ENCODE measurements around the gene ENO3. TPM values are rescaled to one million over a fixed set of nuclear protein-coding genes. Genes with fewer than 3 reads are reported as not detected.

Gene ENO3
- total RNA-seq, 1 donor from 2014 or later: 4,089 TPM

DNA sequence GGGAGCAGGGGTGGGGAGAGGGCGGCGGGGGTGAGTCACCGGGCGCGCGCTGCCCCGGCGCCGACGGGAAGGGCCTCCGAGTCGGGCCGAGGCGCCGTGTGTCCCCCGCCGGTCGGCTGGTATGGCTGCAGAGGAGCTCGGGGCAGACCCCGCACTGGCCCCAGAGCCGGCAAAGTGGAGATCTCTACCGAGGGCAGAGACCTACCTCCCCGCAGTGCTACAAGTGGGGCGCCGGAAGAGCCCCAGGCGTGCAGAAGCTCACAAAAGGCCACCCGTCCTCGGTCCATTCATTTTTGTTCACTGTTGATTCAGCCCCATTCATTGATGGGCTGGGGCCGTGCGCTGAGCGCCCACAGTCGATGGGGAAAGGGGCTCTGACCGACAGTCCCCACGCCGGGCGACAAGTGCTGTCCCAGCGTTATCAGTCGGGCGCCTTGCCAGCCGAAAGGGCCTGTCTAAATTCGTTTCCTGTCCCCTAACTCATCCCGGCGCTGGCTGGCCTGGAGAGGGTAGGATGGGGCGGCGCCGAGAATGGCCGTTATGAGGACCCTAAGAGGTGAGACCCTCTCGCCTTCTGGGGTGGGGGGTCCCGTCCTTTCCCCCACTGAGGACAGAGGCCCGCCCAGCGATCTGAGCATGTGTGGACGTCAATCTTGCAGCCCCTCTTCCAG lies 709 bp upstream of the ENO3 start:
- DNase-seq: peak; percentile 75

DNA sequence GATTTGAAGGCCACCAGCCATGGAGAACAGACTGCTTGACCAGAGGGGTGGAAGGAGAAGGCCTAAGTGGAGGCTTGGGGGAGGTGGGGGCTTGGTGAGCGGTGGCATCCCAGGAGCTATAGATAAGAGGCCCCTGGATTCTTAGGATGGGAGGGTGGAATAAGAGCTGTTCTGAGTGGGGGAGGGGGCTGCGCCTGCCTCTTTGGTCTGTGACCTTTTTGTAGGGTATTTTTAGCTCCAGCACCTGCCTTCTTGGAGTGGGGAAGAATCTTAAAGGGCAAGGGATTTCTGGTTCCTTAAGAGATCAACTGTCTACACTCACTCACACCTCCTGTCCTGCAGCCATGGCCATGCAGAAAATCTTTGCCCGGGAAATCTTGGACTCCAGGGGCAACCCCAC lies 567 bp downstream of the ENO3 start:
- DNase-seq: peak; percentile 78

- DNase-seq: peak; percentile 85
Measured at GRCh38 chr17:4953451-4953961, 2.6 kb downstream of the ENO3 start.

GRCh38 chr17:4955091-4955490 lies 4.2 kb downstream of the ENO3 start:
- no peak for DNase-seq

GRCh38 chr17:4956493-4957061 lies 5.7 kb downstream of the ENO3 start:
- DNase-seq: no peak

GRCh38 chr17:4958102-4958501 lies 7.2 kb downstream of the ENO3 start:
- DNase-seq: no peak

- DNase-seq: no peak
Measured at GRCh38 chr17:4959261-4959965, 8.5 kb downstream of the ENO3 start.

- DNase-seq: no peak
Measured at GRCh38 chr17:4960279-4960922, 9.5 kb downstream of the ENO3 start.

DNA sequence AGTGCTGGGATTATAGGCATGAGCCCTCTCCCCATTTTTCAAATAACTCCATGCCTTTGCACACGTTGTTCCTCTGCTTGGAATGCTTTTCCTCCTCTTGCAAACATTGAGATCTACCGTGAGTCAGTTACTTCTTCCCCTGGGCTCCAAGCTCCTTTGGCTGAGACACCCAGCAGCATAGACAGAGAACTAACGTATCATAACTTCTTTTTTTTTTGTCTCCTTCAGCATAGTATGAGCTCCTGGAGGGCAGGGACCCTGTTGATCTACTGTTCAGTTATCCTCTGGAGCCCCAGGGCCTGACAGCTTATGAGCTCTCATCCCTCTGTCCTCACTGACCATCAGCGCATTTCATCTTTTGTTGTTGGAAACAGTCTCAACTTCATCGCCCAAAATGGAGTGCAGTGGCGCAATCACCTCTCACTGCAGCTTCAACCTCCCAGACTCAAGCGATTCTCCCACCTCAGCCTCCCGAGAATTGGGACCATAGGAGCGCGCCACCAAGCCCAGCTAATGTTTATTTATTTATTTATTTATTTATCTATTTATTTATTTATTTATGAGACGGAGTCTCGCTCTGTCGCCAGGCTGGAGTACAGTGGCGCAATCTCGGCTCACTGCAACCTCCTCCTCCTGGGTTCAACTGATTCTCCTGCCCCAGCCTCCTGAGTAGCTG lies 14.5 kb downstream of the ENO3 start:
- DNase-seq: no peak

DNA sequence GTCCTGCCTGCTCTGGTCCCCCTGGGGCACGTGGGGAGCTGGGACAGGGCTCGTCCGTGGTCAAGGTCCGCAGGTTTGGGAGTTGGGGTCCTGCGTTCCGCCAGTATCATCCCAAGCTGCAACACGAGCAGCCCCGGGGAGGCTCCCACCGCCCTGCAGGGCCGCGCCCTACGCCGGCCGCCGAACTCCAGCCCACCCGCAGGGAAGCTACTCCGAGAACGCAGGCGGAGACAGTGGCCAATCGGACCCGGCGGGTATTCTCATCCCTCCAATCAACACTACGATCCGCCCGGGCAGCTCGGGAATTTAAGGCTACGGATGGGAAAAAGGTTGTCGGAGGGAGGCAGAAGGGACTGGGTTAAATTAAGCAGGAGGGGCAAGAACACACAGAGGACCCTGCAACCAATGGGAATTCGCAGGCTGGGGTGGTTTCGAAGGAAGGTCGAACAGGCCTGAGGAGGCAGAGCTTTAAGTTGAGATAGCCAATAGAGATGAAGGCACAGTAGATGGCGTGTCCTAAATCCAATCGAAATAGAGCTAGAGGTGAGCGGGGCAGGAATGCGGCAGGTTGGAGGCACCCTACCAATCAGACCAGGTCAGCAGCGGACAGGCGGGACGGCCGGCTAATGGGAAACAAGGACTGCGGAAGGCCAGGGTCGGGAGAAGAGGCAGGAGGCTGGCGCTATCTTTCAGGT lies 16.1 kb downstream of the ENO3 start:
- peak; percentile 100 for DNase-seq

- peak; percentile 98 for DNase-seq
Measured at GRCh38 chr17:4967539-4968485, 16.9 kb downstream of the ENO3 start, which contains the start of gene SPAG7. Gene SPAG7, minus strand, starts transcription at chr17:4967817. Its CDS starts 13 bp downstream, at chr17:4967804.

GRCh38 chr17:4968486-4969046 lies 17.6 kb downstream of the ENO3 start:
- DNase-seq: peak; percentile 40

GRCh38 chr17:4969047-4969550 lies 18.2 kb downstream of the ENO3 start:
- no peak for DNase-seq

GRCh38 chr17:4969551-4970173 lies 18.7 kb downstream of the ENO3 start:
- no peak for DNase-seq

DNA sequence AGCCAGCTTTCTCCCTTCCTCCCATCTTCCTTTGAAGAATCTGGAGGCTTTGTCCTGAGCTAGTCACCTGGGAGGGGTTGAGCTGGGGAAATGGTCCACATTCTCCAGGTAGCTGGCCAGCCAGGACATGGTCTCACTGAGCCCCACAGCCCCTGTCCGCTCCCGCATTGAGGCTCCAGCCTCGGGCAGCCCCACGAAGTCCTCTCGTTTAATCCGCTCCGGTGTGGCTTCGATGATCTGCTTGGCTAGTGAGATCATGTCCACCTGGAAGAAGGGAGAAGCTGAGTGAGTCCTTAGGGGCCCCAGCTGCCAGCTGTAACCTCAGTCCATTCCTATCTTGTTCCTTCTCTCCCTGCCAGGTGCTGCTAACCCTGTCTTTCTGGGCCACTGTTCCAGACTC lies 19.4 kb downstream of the ENO3 start:
- no peak for DNase-seq

- no peak for DNase-seq
Measured at GRCh38 chr17:4971826-4972225, 20.9 kb downstream of the ENO3 start.

DNA sequence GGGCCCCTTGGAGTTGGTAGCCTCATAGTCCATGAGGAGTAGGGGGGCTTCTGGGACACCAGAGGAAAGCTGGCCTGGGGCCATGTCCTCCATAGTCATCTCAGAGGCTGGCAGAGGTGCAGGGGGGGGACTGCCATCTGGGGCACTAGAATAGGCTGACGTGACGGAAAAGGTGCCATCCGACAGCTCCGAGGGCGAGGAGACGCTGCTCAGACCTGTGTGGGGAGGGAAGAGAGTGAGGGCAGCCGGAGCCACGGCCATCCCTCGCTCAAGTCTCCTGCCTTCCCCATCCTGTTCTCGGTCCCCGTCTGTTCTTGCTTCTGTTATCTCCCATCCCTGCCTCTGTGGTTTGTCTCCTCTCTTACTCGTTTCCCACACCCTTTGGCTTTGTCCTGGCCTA lies 21.4 kb downstream of the ENO3 start:
- DNase-seq: no peak

- DNase-seq: no peak
Measured at GRCh38 chr17:4972752-4973151, 21.8 kb downstream of the ENO3 start.
